PC-3 (cell line): Measurements from ENCODE around the gene WBP2NL. TPM values are rescaled to one million over a fixed set of nuclear protein-coding genes. Genes with fewer than 3 reads are reported as not detected.

Source experiments
- ATAC-seq: fragments of 200-7000 bp; cut with Tn5 transposase; 2 replicates; pipeline ENCODE4 v1.9.1; 2020; ENCODE audit warnings: mild to moderate bottlenecking, moderate library complexity
- BruUV-seq: library from RNA; stranded (reverse); fragments of 400-500 nt; replicated peaks from 2 replicates; lab custom pipeline; 2021; lab: Mats Ljungman, UMichigan
- CTCF ChIA-PET: fragments of 300-600 bp; sonication (Branson Sonifier 250); formaldehyde crosslinking; loops from one replicate; lab custom pipeline; 2022; ENCODE audit warnings: antibody characterized with exemption; lab: Charles Lee
- POLR2A ChIA-PET: fragments of 300-600 bp; sonication (Branson Sonifier 250); formaldehyde crosslinking; loops from one replicate; lab custom pipeline; 2022; ENCODE audit warnings: antibody characterized with exemption; ENCODE audit not compliant: unreplicated experiment; lab: Charles Lee
- DNase-seq: peaks from one replicate; pipeline ENCODE4 v3.0.0-alpha.2; 2015
- H2AFZ ChIP-seq: fragments of 300-600 bp; sonication (generic); 2 replicates; pipeline ENCODE4 v1.6.0; 2016; ENCODE audit warnings: antibody characterized with exemption, low read length
- H3F3A ChIP-seq: fragments of 300-600 bp; sonication (generic); one replicate; pipeline ENCODE4 v1.6.0; 2017; ENCODE audit warnings: antibody characterized with exemption, low read length, control low read depth, mild to moderate bottlenecking; ENCODE audit not compliant: unreplicated experiment
- H3K27ac ChIP-seq: fragments of 300-600 bp; sonication (generic); 2 replicates; pipeline ENCODE4 v1.5.1; 2016; ENCODE audit warnings: mild to moderate bottlenecking, low read length
- H3K27me3 ChIP-seq: fragments of 300-600 bp; sonication (generic); 2 replicates; pipeline ENCODE4 v1.6.1; 2016; ENCODE audit warnings: low read length, mixed read lengths
- H3K36me3 ChIP-seq: fragments of 300-600 bp; sonication (generic); 2 replicates; pipeline ENCODE4 v1.6.1; 2016; ENCODE audit warnings: low read depth, mixed run types, low read length, mixed read lengths
- H3K4me1 ChIP-seq: fragments of 300-600 bp; sonication (generic); 2 replicates; pipeline ENCODE4 v1.5.1; 2016; ENCODE audit warnings: low read length; ENCODE audit not compliant: insufficient read depth
- H3K4me2 ChIP-seq: fragments of 300-600 bp; sonication (generic); 2 replicates; pipeline ENCODE4 v1.6.0; 2016; ENCODE audit warnings: low read length
- H3K4me3 ChIP-seq: fragments of 300-600 bp; sonication (generic); 2 replicates; pipeline ENCODE4 v1.5.1; 2016; ENCODE audit warnings: mild to moderate bottlenecking, low read length, mixed read lengths
- H3K79me2 ChIP-seq: fragments of 300-600 bp; sonication (generic); 2 replicates; pipeline ENCODE4 v1.6.1; 2017; ENCODE audit warnings: low read length, mixed read lengths
- H3K9ac ChIP-seq: fragments of 300-600 bp; sonication (generic); 2 replicates; pipeline ENCODE4 v1.6.0; 2016; ENCODE audit warnings: mild to moderate bottlenecking, low read length
- H3K9me2 ChIP-seq: fragments of 300-600 bp; sonication (generic); replicated peaks from 2 replicates; pipeline ENCODE4 v1.6.1; 2016; ENCODE audit warnings: mixed run types, low read length, mixed read lengths
- H3K9me3 ChIP-seq: fragments of 300-600 bp; sonication (generic); 2 replicates; pipeline ENCODE4 v1.6.1; 2016; ENCODE audit warnings: low read length, mixed read lengths
- H4K20me1 ChIP-seq: fragments of 300-600 bp; sonication (generic); 2 replicates; pipeline ENCODE4 v1.6.1; 2016; ENCODE audit warnings: low read length, mixed read lengths
- CTCF ChIP-seq: fragments of 300-600 bp; sonication (generic); conservative IDR thresholded peaks from 2 replicates; pipeline ENCODE4 v1.5.1; 2017; ENCODE audit warnings: antibody characterized with exemption, low read depth, mild to moderate bottlenecking, low read length
- EZH2 ChIP-seq: fragments of 300-600 bp; sonication (generic); IDR thresholded peaks from one replicate; pipeline ENCODE4 v1.6.1; 2017; ENCODE audit warnings: antibody characterized with exemption, mild to moderate bottlenecking, low read length; ENCODE audit not compliant: unreplicated experiment
- EZH2phosphoT487 ChIP-seq: fragments of 300-600 bp; sonication (generic); IDR thresholded peaks from 2 replicates; pipeline ENCODE4 v1.6.1; 2018; ENCODE audit warnings: mild to moderate bottlenecking, antibody characterized with exemption, low read length, borderline replicate concordance
- intact Hi-C: fragments of 100-400 bp; cut with micrococcal nuclease; formaldehyde crosslinking; loops from 2 replicates; pipeline ENCODE4 v1.9.0; 2023
- total RNA-seq: library from RNA; depleted of rRNA; stranded (reverse); fragments of >200 nt; gene quantifications from 2 replicates; pipeline ENCODE4 v1.2.3, GENCODE V29; 2014

Gene WBP2NL
- total RNA-seq, 1 experiment from 2014 or later = 0.33 TPM

- DNase-seq (no peak), ATAC-seq (no peak)
- Histone ChIP-seq H4K20me1 (no peaks in the 10 kb centered on the region), H3K9ac (no peak overlapping the region), H3K9me2 (no peaks in the 10 kb centered on the region), H3K36me3 (no peaks in the 10 kb centered on the region), H3K79me2 (no peaks in the 10 kb centered on the region), H3K9me3 (no peaks in the 10 kb centered on the region), H3K27ac (no peak overlapping the region), H3F3A (no peaks in the 10 kb centered on the region), H2AFZ (no peak overlapping the region), H3K4me2 (no peak overlapping the region), H3K4me3 (no peak overlapping the region), H3K4me1 (peaks cover 10% of the 10 kb centered on the region), H3K27me3 (no peaks in the 10 kb centered on the region)
- intact Hi-C loops = no loop called here
- ChIA-PET CTCF (no interaction called here), POLR2A (no interaction called here)
- no peak for TF ChIP-seq CTCF
- no peak for TF ChIP-seq EZH2phosphoT487
- no TSS peak for BruUV-seq
These were observed 23.0 kb downstream of the WBP2NL start for GRCh38 chr22:42021571-42021970.

GRCh38 chr22:42022162-42022847, 23.7 kb downstream of the WBP2NL start:
- Histone ChIP-seq H3F3A (no peaks in the 10 kb centered on the region), H4K20me1 (no peaks in the 10 kb centered on the region), H3K4me3 (no peak overlapping the region), H3K27me3 (no peaks in the 10 kb centered on the region), H3K9ac (no peak overlapping the region), H3K9me2 (no peaks in the 10 kb centered on the region), H3K79me2 (no peaks in the 10 kb centered on the region), H3K9me3 (no peaks in the 10 kb centered on the region), H3K4me2 (peak overlapping the region; percentile 39), H3K4me1 (peaks cover 10% of the 10 kb centered on the region), H3K27ac (peak overlapping the region; percentile 45), H3K36me3 (no peaks in the 10 kb centered on the region), H2AFZ (peak overlapping the region; percentile 70)
- TF ChIP-seq EZH2 (no peak), EZH2phosphoT487 (no peak), CTCF (no peak)
- DNase-seq (peak; percentile 60), ATAC-seq (peak; percentile 77)
- BruUV-seq = no TSS peak
- intact Hi-C loops = no loop called here
- CTCF ChIA-PET = no interaction called here
- POLR2A ChIA-PET = no interaction called here

GRCh38 chr22:42025421-42025820, 26.8 kb downstream of the WBP2NL start:
- no peak overlapping the region for H3K27ac ChIP-seq
- no peak overlapping the region for H3K4me2 ChIP-seq
- H3K27me3 ChIP-seq = no peaks in the 10 kb centered on the region
- ATAC-seq = no peak
- no peaks in the 10 kb centered on the region for H4K20me1 ChIP-seq
- H3K9me3 ChIP-seq = no peaks in the 10 kb centered on the region
- H3K4me3 ChIP-seq = no peak overlapping the region
- no peak for DNase-seq
- H3K36me3 ChIP-seq = no peaks in the 10 kb centered on the region
- H3K9me2 ChIP-seq = no peaks in the 10 kb centered on the region
- no peak overlapping the region for H2AFZ ChIP-seq
- H3K9ac ChIP-seq = no peak overlapping the region
- H3F3A ChIP-seq = no peaks in the 10 kb centered on the region
- ChIA-PET POLR2A (no interaction called here), CTCF (no interaction called here)
- intact Hi-C loops = no loop called here
- TF ChIP-seq CTCF (no peak), EZH2phosphoT487 (no peak), EZH2 (no peak)
- peaks cover 10% of the 10 kb centered on the region for H3K4me1 ChIP-seq
- no TSS peak for BruUV-seq
- H3K79me2 ChIP-seq = no peaks in the 10 kb centered on the region
